DOHH2 (cell line): Measurements from ENCODE around the gene CASP8AP2.

Source experiments
- H3F3A ChIP-seq: fragments of 200-600 bp; sonication (generic), shearing (Covaris generic); 2 replicates; pipeline ENCODE4 v1.6.0; 2016; ENCODE audit warnings: antibody characterized with exemption, mild to moderate bottlenecking; ENCODE audit not compliant: control insufficient read depth, insufficient read depth
- H3K27ac ChIP-seq: fragments of 200-600 bp; sonication (generic); 2 replicates; pipeline ENCODE4 v1.5.1; 2014; ENCODE audit warnings: low read depth, mild to moderate bottlenecking, low read length, moderate library complexity
- H3K27me3 ChIP-seq: fragments of 200-600 bp; sonication (generic); 2 replicates; pipeline ENCODE4 v1.6.1; 2014; ENCODE audit warnings: mild to moderate bottlenecking, low read length, mixed read lengths; ENCODE audit not compliant: control insufficient read depth
- H3K36me3 ChIP-seq: fragments of 200-600 bp; sonication (generic); 2 replicates; pipeline ENCODE4 v1.6.1; 2014; ENCODE audit warnings: mild to moderate bottlenecking, low read length, moderate library complexity, mixed read lengths; ENCODE audit not compliant: control insufficient read depth
- H3K4me1 ChIP-seq: fragments of 200-600 bp; sonication (generic); 2 replicates; pipeline ENCODE4 v1.6.1; 2014; ENCODE audit warnings: mild to moderate bottlenecking, low read length, mixed read lengths; ENCODE audit not compliant: control insufficient read depth
- H3K4me2 ChIP-seq: fragments of 200-600 bp; sonication (generic); 2 replicates; pipeline ENCODE4 v1.6.0; 2014; ENCODE audit warnings: mild to moderate bottlenecking, low read length, moderate library complexity
- H3K4me3 ChIP-seq: fragments of 200-600 bp; sonication (generic); 2 replicates; pipeline ENCODE4 v1.5.1; 2014; ENCODE audit warnings: mild to moderate bottlenecking, low read length, mixed read lengths
- H3K79me2 ChIP-seq: fragments of 200-600 bp; sonication (generic); 2 replicates; pipeline ENCODE4 v1.6.1; 2014; ENCODE audit warnings: mild to moderate bottlenecking, low read length, mixed read lengths; ENCODE audit not compliant: control insufficient read depth
- H3K9me2 ChIP-seq: fragments of 200-600 bp; sonication (generic); replicated peaks from 2 replicates; pipeline ENCODE4 v1.6.1; 2014; ENCODE audit warnings: mild to moderate bottlenecking, low read length, mixed read lengths; ENCODE audit not compliant: control insufficient read depth
- H3K9me3 ChIP-seq: fragments of 200-600 bp; sonication (generic); 2 replicates; pipeline ENCODE4 v1.6.1; 2014; ENCODE audit warnings: antibody characterized with exemption, low read length, mixed read lengths; ENCODE audit not compliant: control insufficient read depth, insufficient read depth
- H4K20me1 ChIP-seq: fragments of 200-600 bp; sonication (generic); 2 replicates; pipeline ENCODE4 v1.6.0; 2014; ENCODE audit warnings: low read depth, mild to moderate bottlenecking, antibody characterized with exemption, low read length, moderate library complexity; ENCODE audit not compliant: control insufficient read depth, insufficient read depth
- EZH2phosphoT487 ChIP-seq: fragments of 200-600 bp; sonication (generic); IDR thresholded peaks from 2 replicates; pipeline ENCODE4 v1.6.1; 2017; ENCODE audit warnings: borderline replicate concordance, mild to moderate bottlenecking, antibody characterized with exemption, low read length, moderate library complexity, mixed read lengths
- TF ChIP-seq, protein P1 (sequence below): fragments of 200-600 bp; sonication (generic); IDR thresholded peaks from one replicate; pipeline ENCODE4 v1.5.1; 2014; ENCODE audit warnings: antibody characterized with exemption, mild to moderate bottlenecking, low read depth, low read length; ENCODE audit not compliant: poor library complexity, severe bottlenecking

The CASP8AP2 gene

DNA sequence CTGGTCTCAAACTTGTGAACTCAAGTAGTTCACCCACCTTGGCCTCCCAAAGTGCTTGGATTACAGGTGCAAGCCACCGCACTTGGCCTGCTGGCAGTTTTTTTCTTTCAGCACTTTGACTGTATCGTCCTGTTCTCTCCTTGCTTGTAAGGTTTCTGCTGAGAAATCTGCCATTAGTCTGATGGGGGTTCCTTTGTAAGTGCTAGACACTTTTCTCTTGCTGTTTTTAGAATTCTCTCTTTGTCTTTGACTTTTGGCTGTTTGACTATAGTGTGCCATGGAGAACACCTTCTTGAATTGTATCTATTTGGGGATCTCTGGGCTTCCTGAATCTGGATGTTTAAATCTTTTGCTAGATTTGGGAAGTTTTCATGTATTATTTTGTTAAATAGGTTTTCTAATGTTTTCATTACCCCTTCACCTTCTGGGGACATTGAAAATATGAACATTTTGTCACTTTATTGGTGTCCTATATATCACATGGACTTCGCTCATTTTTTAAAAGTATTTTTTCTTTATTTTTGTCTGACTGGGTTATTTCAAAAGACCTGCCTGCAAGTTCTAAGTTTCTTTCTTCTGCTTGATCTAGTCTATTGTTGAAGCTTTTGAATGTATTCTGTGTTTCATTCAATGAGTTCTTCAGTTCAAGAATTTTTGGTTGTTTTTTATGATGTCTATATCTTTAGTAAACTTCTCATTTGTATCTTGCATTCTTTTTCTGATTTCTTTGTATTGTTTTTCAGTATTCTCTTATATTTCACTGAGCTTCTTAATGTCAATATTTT is 86.6 kb downstream of the CASP8AP2 start:
- H3K9me2 ChIP-seq = no peaks in the 10 kb centered on the region
- H3K79me2 ChIP-seq = no peaks in the 10 kb centered on the region
- H3K4me2 ChIP-seq = no peak overlapping the region
- H3K9me3 ChIP-seq = no peaks in the 10 kb centered on the region
- H4K20me1 ChIP-seq = no peaks in the 10 kb centered on the region
- no peaks in the 10 kb centered on the region for H3K4me1 ChIP-seq
- TF ChIP-seq EZH2phosphoT487 = no peak
- TF ChIP-seq, protein P1, sequence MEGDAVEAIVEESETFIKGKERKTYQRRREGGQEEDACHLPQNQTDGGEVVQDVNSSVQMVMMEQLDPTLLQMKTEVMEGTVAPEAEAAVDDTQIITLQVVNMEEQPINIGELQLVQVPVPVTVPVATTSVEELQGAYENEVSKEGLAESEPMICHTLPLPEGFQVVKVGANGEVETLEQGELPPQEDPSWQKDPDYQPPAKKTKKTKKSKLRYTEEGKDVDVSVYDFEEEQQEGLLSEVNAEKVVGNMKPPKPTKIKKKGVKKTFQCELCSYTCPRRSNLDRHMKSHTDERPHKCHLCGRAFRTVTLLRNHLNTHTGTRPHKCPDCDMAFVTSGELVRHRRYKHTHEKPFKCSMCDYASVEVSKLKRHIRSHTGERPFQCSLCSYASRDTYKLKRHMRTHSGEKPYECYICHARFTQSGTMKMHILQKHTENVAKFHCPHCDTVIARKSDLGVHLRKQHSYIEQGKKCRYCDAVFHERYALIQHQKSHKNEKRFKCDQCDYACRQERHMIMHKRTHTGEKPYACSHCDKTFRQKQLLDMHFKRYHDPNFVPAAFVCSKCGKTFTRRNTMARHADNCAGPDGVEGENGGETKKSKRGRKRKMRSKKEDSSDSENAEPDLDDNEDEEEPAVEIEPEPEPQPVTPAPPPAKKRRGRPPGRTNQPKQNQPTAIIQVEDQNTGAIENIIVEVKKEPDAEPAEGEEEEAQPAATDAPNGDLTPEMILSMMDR = no peak
- no peaks in the 10 kb centered on the region; the same call in 1 of the 2 replicates for H3K27me3 ChIP-seq
- H3F3A ChIP-seq = no peaks in the 10 kb centered on the region
- no peak overlapping the region for H3K4me3 ChIP-seq
- H3K27ac ChIP-seq = no peak overlapping the region
- H3K36me3 ChIP-seq = no peaks in the 10 kb centered on the region

DNA sequence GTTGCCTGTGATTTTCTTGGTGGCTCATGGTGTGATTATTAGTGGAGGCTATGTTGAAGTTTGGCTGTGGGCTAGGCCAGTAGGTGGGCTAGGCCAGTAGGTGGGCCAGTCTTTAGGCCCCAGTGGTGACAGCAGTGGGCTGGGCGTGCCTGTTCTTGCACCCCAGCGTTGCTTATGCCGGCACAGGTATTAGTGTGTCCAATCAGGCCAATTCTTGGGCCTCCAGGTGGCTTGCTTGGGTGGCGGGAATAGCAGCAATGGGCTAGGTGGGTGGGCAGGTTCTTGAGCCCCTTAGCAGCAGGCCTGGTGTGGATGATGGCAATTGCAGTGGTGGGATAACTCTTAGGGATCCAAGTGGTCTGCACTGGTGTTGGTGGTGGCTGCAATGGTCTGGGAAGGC is 87.5 kb downstream of the CASP8AP2 start:
- H3K4me3 ChIP-seq = no peak overlapping the region
- no peaks in the 10 kb centered on the region for H4K20me1 ChIP-seq
- TF ChIP-seq, protein P1 = no peak
- TF ChIP-seq EZH2phosphoT487 = no peak
- no peaks in the 10 kb centered on the region for H3K4me1 ChIP-seq
- no peaks in the 10 kb centered on the region; the same call in 1 of the 2 replicates for H3K27me3 ChIP-seq
- H3K9me3 ChIP-seq = no peaks in the 10 kb centered on the region
- no peak overlapping the region for H3K27ac ChIP-seq
- H3K79me2 ChIP-seq = no peaks in the 10 kb centered on the region
- H3K36me3 ChIP-seq = no peaks in the 10 kb centered on the region
- H3K4me2 ChIP-seq = no peak overlapping the region
- no peaks in the 10 kb centered on the region for H3F3A ChIP-seq
- H3K9me2 ChIP-seq = no peaks in the 10 kb centered on the region

GRCh38 chr6:89917801-89918366 is 88.2 kb downstream of the CASP8AP2 start:
- no peak overlapping the region for H3K4me3 ChIP-seq
- no peaks in the 10 kb centered on the region for H3K9me2 ChIP-seq
- no peak overlapping the region for H3K27ac ChIP-seq
- no peaks in the 10 kb centered on the region for H3K36me3 ChIP-seq
- H3K27me3 ChIP-seq = no peaks in the 10 kb centered on the region; the same call in 1 of the 2 replicates
- no peaks in the 10 kb centered on the region for H3K9me3 ChIP-seq
- no peaks in the 10 kb centered on the region for H3F3A ChIP-seq
- no peak overlapping the region for H3K4me2 ChIP-seq
- H3K79me2 ChIP-seq = no peaks in the 10 kb centered on the region
- no peaks in the 10 kb centered on the region for H3K4me1 ChIP-seq
- H4K20me1 ChIP-seq = no peaks in the 10 kb centered on the region
- TF ChIP-seq, protein P1 = no peak
- no peak for TF ChIP-seq EZH2phosphoT487
